Lung microvascular endothelial cell (primary cell): ENCODE measurements around the gene FAM174A. TPM values are rescaled to one million over a fixed set of nuclear protein-coding genes. Genes with fewer than 3 reads are reported as not detected.
A peak's percentile ranks its signal among the peaks of the same experiment; 100 is the strongest.
"Not testable (repeated sequence)": the region's sequence is repeated elsewhere in the genome, so short reads cannot be mapped to it uniquely, and the experiment has no call there.

ENCODE experiments used
- DNase-seq, 2 donors: peaks; one replicate each; pipeline versions ENCODE4 v3.0.0 to v3.0.0-alpha.2; 2010; ENCODE audit warnings: low read depth in 2 of 2
- total RNA-seq: library from RNA; depleted of rRNA; stranded (reverse); fragments of >200 nt; gene quantifications from 2 replicates; pipeline ENCODE4 v1.2.1, GENCODE V29; 2014

FAM174A gene
- total RNA-seq, 1 donor from 2014 or later: 28.4 TPM

GRCh38 chr5:100575815-100576214 is 40.6 kb downstream of the FAM174A start:
- DNase-seq: peak; percentile 72 to 73

GRCh38 chr5:100576217-100576751 is 41.1 kb downstream of the FAM174A start:
- DNase-seq: peak in 1 of 2 donors; percentile 64

GRCh38 chr5:100577506-100577905 is 42.3 kb downstream of the FAM174A start:
- DNase-seq: no peak

- no peak for DNase-seq
Observed at GRCh38 chr5:100584069-100584468, 48.9 kb downstream of the FAM174A start.

GRCh38 chr5:100584889-100585288 is 49.7 kb downstream of the FAM174A start:
- no peak for DNase-seq

GRCh38 chr5:100590867-100591266 is 55.7 kb downstream of the FAM174A start:
- DNase-seq: no peak

GRCh38 chr5:100595152-100595811 is 60.1 kb downstream of the FAM174A start:
- DNase-seq: peak; percentile 61 to 91

GRCh38 chr5:100595812-100596173 is 60.6 kb downstream of the FAM174A start:
- DNase-seq: no peak

- DNase-seq: no peak
Observed at GRCh38 chr5:100598446-100598845, 63.3 kb downstream of the FAM174A start.

GRCh38 chr5:100600298-100600994 is 65.3 kb downstream of the FAM174A start:
- no peak for DNase-seq

- no peak for DNase-seq
Observed at GRCh38 chr5:100603141-100603540, 68.0 kb downstream of the FAM174A start.

GRCh38 chr5:100604021-100604420 is 68.8 kb downstream of the FAM174A start:
- DNase-seq: not testable (repeated sequence)

GRCh38 chr5:100609594-100609993 is 74.4 kb downstream of the FAM174A start:
- DNase-seq: no peak

GRCh38 chr5:100614308-100614707 is 79.1 kb downstream of the FAM174A start:
- no peak for DNase-seq

GRCh38 chr5:100615362-100615761 is 80.2 kb downstream of the FAM174A start:
- no peak for DNase-seq

- no peak for DNase-seq
Observed at GRCh38 chr5:100616291-100616690, 81.1 kb downstream of the FAM174A start.

GRCh38 chr5:100616981-100617380 is 81.8 kb downstream of the FAM174A start:
- DNase-seq: no peak

GRCh38 chr5:100623719-100624118 is 88.5 kb downstream of the FAM174A start:
- peak; percentile 48 to 50 for DNase-seq

GRCh38 chr5:100634937-100635534 is 99.9 kb downstream of the FAM174A start:
- no peak for DNase-seq
